Activated CD4-positive, alpha-beta memory T cell treated with anti-CD3 and anti-CD28 coated beads, Interleukin-2, amount 10 ng/mL, durations not matched to agents 7 days and 5 days (primary cell): Measurements from ENCODE around the gene PAX3. TPM values are rescaled to one million over a fixed set of nuclear protein-coding genes. Genes with fewer than 3 reads are reported as not detected.

Source experiments
- CTCF ChIA-PET: fragments of 350-600 bp; sonication (Branson Sonifier 250); formaldehyde crosslinking; loops from one replicate; lab custom pipeline; 2021; ENCODE audit warnings: antibody characterized with exemption, inconsistent platforms; lab: Charles Lee
- POLR2A ChIA-PET: fragments of 350-600 bp; sonication (Branson Sonifier 250); formaldehyde crosslinking; loops from one replicate; lab custom pipeline; 2021; ENCODE audit warnings: antibody characterized with exemption; lab: Charles Lee
- DNase-seq: peaks from one replicate; pipeline ENCODE4 v3.0.0-alpha.2; 2020
- H3K27ac Mint-ChIP-seq: one replicate; pipeline ENCODE4 v1.8.0; 2021; ENCODE audit warnings: mild to moderate bottlenecking, mixed read lengths
- H3K27me3 Mint-ChIP-seq: one replicate; pipeline ENCODE4 v1.8.0; 2021; ENCODE audit warnings: mixed read lengths
- H3K36me3 Mint-ChIP-seq: one replicate; pipeline ENCODE4 v1.8.0; 2021; ENCODE audit warnings: low read depth, mixed read lengths
- H3K4me1 Mint-ChIP-seq: one replicate; pipeline ENCODE4 v1.8.0; 2021; ENCODE audit warnings: mixed read lengths
- H3K4me3 Mint-ChIP-seq: one replicate; pipeline ENCODE4 v1.8.0; 2021; ENCODE audit warnings: mild to moderate bottlenecking, mixed read lengths
- H3K9me3 Mint-ChIP-seq: one replicate; pipeline ENCODE4 v1.8.0; 2021; ENCODE audit warnings: mixed read lengths
- total RNA-seq, 2 experiments: library from RNA; stranded (reverse); gene quantifications; one replicate each; pipeline ENCODE4 v1.2.3, GENCODE V29; 2021

The PAX3 gene
- not detected for total RNA-seq

GRCh38 chr2:222298311-222299150, at the start of gene PAX3:
Gene PAX3, minus strand, starts transcription at chr2:222298998. Its CDS starts 383 bp downstream, at chr2:222298615.
- peak within 1 kb of the TSS; percentile 41 for H3K4me3 Mint-ChIP-seq
- CTCF ChIA-PET = no interaction called here
- H3K36me3 Mint-ChIP-seq = peaks cover 25% of the 10 kb centered on the region
- H3K4me1 Mint-ChIP-seq = peaks cover 46% of the 10 kb centered on the region
- no peak for DNase-seq
- peaks cover 7% of the 10 kb centered on the region for H3K9me3 Mint-ChIP-seq
- H3K27ac Mint-ChIP-seq = peak within 1 kb of the TSS; percentile 31
- peaks cover 92% of the 10 kb centered on the region for H3K27me3 Mint-ChIP-seq
- POLR2A ChIA-PET = interaction anchor here (1.0 kb wide), 1 partner anchor 357 kb away, joined by 3 read pairs; no protein-coding TSS in a partner anchor

GRCh38 chr2:222341331-222341730, 42.5 kb upstream of the PAX3 start:
- H3K9me3 Mint-ChIP-seq = no peaks in the 10 kb centered on the region
- no peak for DNase-seq
- POLR2A ChIA-PET = no interaction called here
- no peaks in the 10 kb centered on the region for H3K4me1 Mint-ChIP-seq
- H3K27me3 Mint-ChIP-seq = no peaks in the 10 kb centered on the region
- CTCF ChIA-PET = no interaction called here
- no peak overlapping the region for H3K27ac Mint-ChIP-seq
- H3K36me3 Mint-ChIP-seq = no peaks in the 10 kb centered on the region
- H3K4me3 Mint-ChIP-seq = no peak overlapping the region

GRCh38 chr2:222338374-222338773, 39.6 kb upstream of the PAX3 start:
- DNase-seq = no peak
- Mint-ChIP-seq H3K36me3 (no peaks in the 10 kb centered on the region), H3K4me3 (no peak overlapping the region), H3K9me3 (no peaks in the 10 kb centered on the region), H3K4me1 (no peaks in the 10 kb centered on the region), H3K27ac (no peak overlapping the region), H3K27me3 (peaks cover 2% of the 10 kb centered on the region)
- ChIA-PET POLR2A (no interaction called here), CTCF (no interaction called here)

- H3K36me3 Mint-ChIP-seq = no peaks in the 10 kb centered on the region
- no peak for DNase-seq
- H3K4me3 Mint-ChIP-seq = no peak overlapping the region
- ChIA-PET CTCF (no interaction called here), POLR2A (no interaction called here)
- no peaks in the 10 kb centered on the region for H3K4me1 Mint-ChIP-seq
- H3K27me3 Mint-ChIP-seq = peaks cover 2% of the 10 kb centered on the region
- no peaks in the 10 kb centered on the region for H3K9me3 Mint-ChIP-seq
- no peak overlapping the region for H3K27ac Mint-ChIP-seq
Observed at GRCh38 chr2:222336931-222337330, 38.1 kb upstream of the PAX3 start.

- no peaks in the 10 kb centered on the region for H3K4me1 Mint-ChIP-seq
- H3K27ac Mint-ChIP-seq = no peak overlapping the region
- no peaks in the 10 kb centered on the region for H3K36me3 Mint-ChIP-seq
- no peak for DNase-seq
- H3K4me3 Mint-ChIP-seq = no peak overlapping the region
- ChIA-PET CTCF (no interaction called here), POLR2A (no interaction called here)
- H3K27me3 Mint-ChIP-seq = peaks cover 2% of the 10 kb centered on the region
- H3K9me3 Mint-ChIP-seq = no peaks in the 10 kb centered on the region
Observed at GRCh38 chr2:222336442-222336841, 37.6 kb upstream of the PAX3 start.

GRCh38 chr2:222334914-222335313, 36.1 kb upstream of the PAX3 start:
- no peaks in the 10 kb centered on the region for H3K9me3 Mint-ChIP-seq
- H3K27ac Mint-ChIP-seq = no peak overlapping the region
- DNase-seq = no peak
- peaks cover 3% of the 10 kb centered on the region for H3K27me3 Mint-ChIP-seq
- ChIA-PET CTCF (interaction anchor here (1.2 kb wide), 1 partner anchor 17 kb away, joined by 3 read pairs; no protein-coding TSS in a partner anchor), POLR2A (no interaction called here)
- no peaks in the 10 kb centered on the region for H3K36me3 Mint-ChIP-seq
- no peaks in the 10 kb centered on the region for H3K4me1 Mint-ChIP-seq
- no peak overlapping the region for H3K4me3 Mint-ChIP-seq

- no peak for DNase-seq
- POLR2A ChIA-PET = no interaction called here
Observed at GRCh38 chr2:222333397-222333796, 34.6 kb upstream of the PAX3 start.

GRCh38 chr2:222332116-222332515, 33.3 kb upstream of the PAX3 start:
- ChIA-PET POLR2A (no interaction called here), CTCF (no interaction called here)
- no peaks in the 10 kb centered on the region for H3K9me3 Mint-ChIP-seq

More at GRCh38 chr2:222333397-222333796, 34.6 kb upstream of the PAX3 start:
- Mint-ChIP-seq H3K9me3 (no peaks in the 10 kb centered on the region), H3K36me3 (no peaks in the 10 kb centered on the region), H3K27me3 (peaks cover 6% of the 10 kb centered on the region), H3K4me1 (no peaks in the 10 kb centered on the region), H3K4me3 (no peak overlapping the region), H3K27ac (no peak overlapping the region)
- CTCF ChIA-PET = no interaction called here

GRCh38 chr2:222330910-222331309, 32.1 kb upstream of the PAX3 start:
- ChIA-PET POLR2A (no interaction called here), CTCF (no interaction called here)
- no peaks in the 10 kb centered on the region for H3K4me1 Mint-ChIP-seq
- H3K4me3 Mint-ChIP-seq = no peak overlapping the region
- H3K36me3 Mint-ChIP-seq = no peaks in the 10 kb centered on the region
- DNase-seq = no peak
- H3K27me3 Mint-ChIP-seq = peaks cover 8% of the 10 kb centered on the region
- no peaks in the 10 kb centered on the region for H3K9me3 Mint-ChIP-seq
- H3K27ac Mint-ChIP-seq = no peak overlapping the region

More at GRCh38 chr2:222332116-222332515, 33.3 kb upstream of the PAX3 start:
- no peak overlapping the region for H3K4me3 Mint-ChIP-seq
- no peak overlapping the region for H3K27ac Mint-ChIP-seq
- H3K36me3 Mint-ChIP-seq = no peaks in the 10 kb centered on the region
- no peak for DNase-seq
- H3K27me3 Mint-ChIP-seq = peaks cover 6% of the 10 kb centered on the region
- no peaks in the 10 kb centered on the region for H3K4me1 Mint-ChIP-seq

- Mint-ChIP-seq H3K36me3 (no peaks in the 10 kb centered on the region), H3K27me3 (peaks cover 47% of the 10 kb centered on the region), H3K27ac (no peak overlapping the region), H3K4me1 (peaks cover 15% of the 10 kb centered on the region), H3K4me3 (no peak overlapping the region), H3K9me3 (no peaks in the 10 kb centered on the region)
- CTCF ChIA-PET = interaction anchor here (0.9 to 2.3 kb wide), 2 partner anchors 239 to 242 kb away, joined by 3 to 18 read pairs; no protein-coding TSS in a partner anchor
- POLR2A ChIA-PET = no interaction called here
- no peak for DNase-seq
Observed at GRCh38 chr2:222322236-222322635, 23.4 kb upstream of the PAX3 start.

GRCh38 chr2:222320436-222321395, 21.9 kb upstream of the PAX3 start:
- Mint-ChIP-seq H3K4me3 (peak overlapping the region; percentile 56), H3K27ac (peak overlapping the region; percentile 3), H3K4me1 (peaks cover 16% of the 10 kb centered on the region), H3K27me3 (peaks cover 57% of the 10 kb centered on the region), H3K36me3 (no peaks in the 10 kb centered on the region), H3K9me3 (no peaks in the 10 kb centered on the region)
- CTCF ChIA-PET = interaction anchor here (2.3 kb wide), 1 partner anchor 241 kb away, joined by 18 read pairs; no protein-coding TSS in a partner anchor
- POLR2A ChIA-PET = no interaction called here
- DNase-seq = no peak

GRCh38 chr2:222319586-222320435, 21.0 kb upstream of the PAX3 start:
- H3K27me3 Mint-ChIP-seq = peaks cover 64% of the 10 kb centered on the region
- CTCF ChIA-PET = interaction anchor here (0.6 to 2.9 kb wide), 2 partner anchors 162 to 242 kb away, joined by 3 to 14 read pairs; no protein-coding TSS in a partner anchor
- H3K9me3 Mint-ChIP-seq = no peaks in the 10 kb centered on the region
- H3K36me3 Mint-ChIP-seq = no peaks in the 10 kb centered on the region
- no peak overlapping the region for H3K4me3 Mint-ChIP-seq
- no peak overlapping the region for H3K27ac Mint-ChIP-seq
- H3K4me1 Mint-ChIP-seq = peaks cover 16% of the 10 kb centered on the region
- no peak for DNase-seq
- POLR2A ChIA-PET = interaction anchor here (0.8 kb wide), 1 partner anchor 246 kb away, joined by 3 read pairs; no protein-coding TSS in a partner anchor
